Endothelial cell of umbilical vein (primary cell): Measurements from ENCODE around the gene CUL2. TPM values are rescaled to one million over a fixed set of nuclear protein-coding genes. Genes with fewer than 3 reads are reported as not detected.

Experiments
- BruUV-seq: library from RNA; stranded (reverse); fragments of 400-500 nt; replicated peaks from 2 replicates; lab custom pipeline; 2021; lab: Mats Ljungman, UMichigan
- CTCF ChIA-PET: fragments of 300-600, 350-600 bp; sonication (Branson Sonifier 250); formaldehyde crosslinking; loops from one replicate; lab custom pipeline; 2021; ENCODE audit warnings: antibody characterized with exemption, inconsistent platforms; lab: Charles Lee
- POLR2A ChIA-PET: fragments of 300-600, 350-600 bp; sonication (Branson Sonifier 250); formaldehyde crosslinking; loops from one replicate; lab custom pipeline; 2021; ENCODE audit warnings: antibody characterized with exemption, inconsistent platforms; lab: Charles Lee
- DNase-seq: peaks from one replicate; pipeline ENCODE4 v3.0.0-alpha.2; 2011; ENCODE audit warnings: low read depth, low spot score
- FAIRE-seq: peaks from 2 replicates; lab custom pipeline; 2011; peaks lifted over from hg19 to GRCh38; lab: Jason Lieb, UNC
- H2AFZ ChIP-seq: 2 replicates; pipeline ENCODE4 v1.6.0; 2012; ENCODE audit warnings: low read depth, low read length, control low read depth, inconsistent platforms
- H3K27ac ChIP-seq: 2 replicates; pipeline ENCODE4 v1.5.1; 2011; ENCODE audit warnings: low read depth, mild to moderate bottlenecking, control low read depth, low read length, moderate library complexity; ENCODE audit not compliant: insufficient read depth
- H3K27me3 ChIP-seq, 2 experiments: 2 replicates each; pipeline versions ENCODE4 v1.6.0 to v1.6.1; 2011; ENCODE audit warnings: low read length in 2 of 2, mixed read lengths in 1 of 2; ENCODE audit not compliant: control insufficient read depth in 2 of 2, insufficient read depth in 2 of 2
- H3K36me3 ChIP-seq, 2 experiments: 2 replicates in 1 of 2; 3 replicates in 1 of 2; pipeline ENCODE4 v1.5.1; 2011; ENCODE audit warnings: low read length in 2 of 2, mild to moderate bottlenecking in 1 of 2, moderate library complexity in 1 of 2; ENCODE audit not compliant: control insufficient read depth in 2 of 2, insufficient read depth in 2 of 2; ENCODE audit errors: extremely low read depth in 1 of 2
- H3K4me1 ChIP-seq: 3 replicates; pipeline ENCODE4 v1.5.1; 2011; ENCODE audit warnings: mild to moderate bottlenecking, low read length; ENCODE audit not compliant: control insufficient read depth, insufficient read depth; ENCODE audit errors: extremely low read depth
- H3K4me2 ChIP-seq: 2 replicates; pipeline ENCODE4 v1.6.1; 2011; ENCODE audit warnings: low read length, control low read depth, mixed read lengths; ENCODE audit not compliant: insufficient read depth
- H3K4me3 ChIP-seq, 3 experiments: fragments of 200-600 bp in 1 of 3; sonication (generic), shearing (Covaris generic) in 1 of 3; replicated peaks in 1 of 3; 2 replicates each; pipeline ENCODE4 v1.5.1; 2011 to 2016; ENCODE audit warnings: control low read depth in 3 of 3, low read length in 3 of 3, mild to moderate bottlenecking in 2 of 3, inconsistent platforms in 1 of 3, low read depth in 1 of 3, moderate library complexity in 1 of 3; ENCODE audit not compliant: insufficient read depth in 1 of 3
- H3K79me2 ChIP-seq: 2 replicates; pipeline ENCODE4 v1.6.0; 2012; ENCODE audit warnings: low read length, inconsistent platforms; ENCODE audit not compliant: control insufficient read depth, insufficient read depth
- H3K9ac ChIP-seq: replicated peaks from 2 replicates; pipeline ENCODE3; 2011; ENCODE audit warnings: low read length, control low read depth; ENCODE audit not compliant: insufficient read depth; ENCODE audit errors: extremely low read depth
- H3K9me1 ChIP-seq: replicated peaks from 3 replicates; pipeline ENCODE4 v1.6.0; 2011; ENCODE audit warnings: mild to moderate bottlenecking, low read length; ENCODE audit not compliant: control insufficient read depth, insufficient read depth; ENCODE audit errors: extremely low read depth
- H3K9me3 ChIP-seq: replicated peaks from 2 replicates; pipeline ENCODE4 v1.5.1; 2012; ENCODE audit warnings: low read length, inconsistent platforms; ENCODE audit not compliant: control insufficient read depth, insufficient read depth
- H4K20me1 ChIP-seq: replicated peaks from 2 replicates; pipeline ENCODE3; 2011; ENCODE audit warnings: mild to moderate bottlenecking, low read length; ENCODE audit not compliant: control insufficient read depth, insufficient read depth; ENCODE audit errors: extremely low read depth
- CTCF ChIP-seq, 2 donors: IDR thresholded peaks; 1 replicate in 1 of 2; 2 replicates in 1 of 2; pipeline ENCODE4 v1.5.1; 2011; ENCODE audit warnings: low read length in 2 of 2, mild to moderate bottlenecking in 2 of 2, moderate library complexity in 2 of 2, control low read depth in 1 of 2, inconsistent platforms in 1 of 2, low read depth in 1 of 2; ENCODE audit not compliant: insufficient read depth in 1 of 2; ENCODE audit errors: extremely low read depth in 1 of 2
- EZH2 ChIP-seq: IDR thresholded peaks from 2 replicates; pipeline ENCODE4 v1.6.1; 2012; ENCODE audit warnings: borderline replicate concordance, low read depth, mild to moderate bottlenecking, moderate library complexity, low read length, inconsistent platforms; ENCODE audit not compliant: severe bottlenecking
- FOS ChIP-seq: IDR thresholded peaks from 2 replicates; pipeline ENCODE4 v1.6.1; 2011; ENCODE audit warnings: mild to moderate bottlenecking, low read length, moderate library complexity, borderline replicate concordance; ENCODE audit not compliant: insufficient read depth
- GATA2 ChIP-seq: IDR thresholded peaks from 2 replicates; pipeline ENCODE4 v1.7.0; 2011; ENCODE audit warnings: low read depth, mild to moderate bottlenecking, moderate library complexity, mixed read lengths, low read length; ENCODE audit not compliant: insufficient read length, insufficient read depth
- JUN ChIP-seq: IDR thresholded peaks from 2 replicates; pipeline ENCODE4 v1.6.1; 2011; ENCODE audit warnings: borderline replicate concordance, low read depth; ENCODE audit not compliant: insufficient read length, insufficient read depth
- MYC ChIP-seq: IDR thresholded peaks from one replicate; pipeline ENCODE4 v1.6.1; 2011; ENCODE audit warnings: mild to moderate bottlenecking, low read depth, low read length
- POLR2A ChIP-seq: IDR thresholded peaks from 2 replicates; pipeline ENCODE4 v1.6.1; 2012; ENCODE audit warnings: low read depth, mild to moderate bottlenecking, control low read depth, low read length
- POLR2AphosphoS5 ChIP-seq: IDR thresholded peaks from 2 replicates; pipeline ENCODE4 v1.6.1; 2012; ENCODE audit warnings: low read depth, mild to moderate bottlenecking, control low read depth, low read length, moderate library complexity; ENCODE audit not compliant: insufficient read depth
- dilution Hi-C: fragments of 300-500 bp; cut with MboI; formaldehyde crosslinking; loops from one replicate; pipeline ENCODE4 v1.15.0; 2019; ENCODE audit warnings: low sequenced_read_pairs; ENCODE audit not compliant: extremely low pct_ligation_motif_present
- intact Hi-C: fragments of 100-400 bp; cut with micrococcal nuclease; formaldehyde crosslinking; loops from one replicate; pipeline ENCODE4 v1.10.0; 2022
- polyA plus RNA-seq, 4 experiments: library from polyadenylated mRNA; depleted of rRNA in 3 of 4; stranded (reverse) in 3 of 4; unstranded in 1 of 4; fragments of >200 nt; gene quantifications; 2 replicates each; pipeline versions ENCODE4 v1.2.1 to v1.2.3, GENCODE V29; 2011 to 2012; ENCODE audit warnings: missing spikeins in 1 of 4
- total RNA-seq: library from RNA; stranded (reverse); gene quantifications from 2 replicates; pipeline ENCODE4 v1.2.3, GENCODE V29; 2021
- TF ChIP-seq, protein P1 (sequence below): IDR thresholded peaks from 2 replicates; pipeline ENCODE4 v1.6.1; 2011; ENCODE audit not compliant: insufficient read depth, insufficient read length

Gene CUL2
- total and polyA plus RNA-seq, 2 donors (not counting 3 experiments of a cell fraction or from before 2014, with no cell fraction given) = 11.6 to 45.3 TPM

- CTCF ChIA-PET = interaction anchor here (1.3 to 2.2 kb wide), 2 partner anchors 40 to 85 kb away, joined by 3 to 5 read pairs; no protein-coding TSS in a partner anchor
- H3K9me3 ChIP-seq = no peaks in the 10 kb centered on the region
- peaks cover 80% of the 10 kb centered on the region for H3K79me2 ChIP-seq
- no peaks in the 10 kb centered on the region for H3K4me1 ChIP-seq
- BruUV-seq = no TSS peak
- H3K9ac ChIP-seq = no peak overlapping the region
- H3K36me3 ChIP-seq = no peaks in the 10 kb centered on the region
- TF ChIP-seq GATA2 (no peak), MYC (no peak), EZH2 (no peak), FOS (no peak), JUN (no peak), POLR2AphosphoS5 (no peak)
- intact Hi-C loops = no loop called here
- H3K27ac ChIP-seq = no peak overlapping the region
- no peak overlapping the region for H3K4me3 ChIP-seq
- no peaks in the 10 kb centered on the region for H3K27me3 ChIP-seq
- H3K9me1 ChIP-seq = no peaks in the 10 kb centered on the region
- DNase-seq (no peak), FAIRE-seq (peak; percentile 28)
- H4K20me1 ChIP-seq = no peaks in the 10 kb centered on the region
- POLR2A ChIA-PET = no interaction called here
- dilution Hi-C loops = no loop called here
- H3K4me2 ChIP-seq = no peak overlapping the region
- H2AFZ ChIP-seq = no peak overlapping the region
Measured at GRCh38 chr10:35079763-35080162, 10.4 kb downstream of the CUL2 start.

GRCh38 chr10:35079265-35079664 lies 10.9 kb downstream of the CUL2 start:
- Histone ChIP-seq H3K4me2 (no peak overlapping the region), H3K9me3 (no peaks in the 10 kb centered on the region), H4K20me1 (no peaks in the 10 kb centered on the region), H3K9ac (no peak overlapping the region), H3K4me3 (no peak overlapping the region), H3K4me1 (no peaks in the 10 kb centered on the region), H3K27ac (no peak overlapping the region), H3K27me3 (no peaks in the 10 kb centered on the region), H3K36me3 (no peaks in the 10 kb centered on the region), H2AFZ (no peak overlapping the region), H3K9me1 (no peaks in the 10 kb centered on the region), H3K79me2 (peaks cover 80% of the 10 kb centered on the region)
- intact Hi-C loops = no loop called here
- FAIRE-seq (no peak), DNase-seq (no peak)
- no TSS peak for BruUV-seq
- ChIA-PET CTCF (interaction anchor here (1.3 to 2.2 kb wide), 2 partner anchors 41 to 85 kb away, joined by 3 to 5 read pairs; no protein-coding TSS in a partner anchor), POLR2A (no interaction called here)
- TF ChIP-seq EZH2 = no peak
- TF ChIP-seq JUN = no peak
- no peak for TF ChIP-seq MYC
- TF ChIP-seq, protein P1, sequence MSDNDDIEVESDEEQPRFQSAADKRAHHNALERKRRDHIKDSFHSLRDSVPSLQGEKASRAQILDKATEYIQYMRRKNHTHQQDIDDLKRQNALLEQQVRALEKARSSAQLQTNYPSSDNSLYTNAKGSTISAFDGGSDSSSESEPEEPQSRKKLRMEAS = no peak
- TF ChIP-seq POLR2AphosphoS5 = no peak
- TF ChIP-seq FOS = no peak
- TF ChIP-seq CTCF (IDR thresholded peaks at IDR 0.05; ENCODE audit: extremely low read depth in 1 of 2, insufficient read depth in 1 of 2, low read depth in 1 of 2, low read length in 2 of 2) = no peak
- TF ChIP-seq GATA2 = no peak
- no peak for TF ChIP-seq POLR2A
- dilution Hi-C loops = no loop called here
